Panc1 (cell line): ENCODE measurements around the gene SERTAD4. TPM values are rescaled to one million over a fixed set of nuclear protein-coding genes. Genes with fewer than 3 reads are reported as not detected.

ENCODE experiments used
- ATAC-seq: fragments of 200-7000 bp; cut with Tn5 transposase; 2 replicates; pipeline ENCODE4 v1.9.1; 2020; ENCODE audit warnings: mild to moderate bottlenecking, moderate library complexity
- BruUV-seq: library from RNA; stranded (reverse); fragments of 400-500 nt; replicated peaks from 2 replicates; lab custom pipeline; 2021; lab: Mats Ljungman, UMichigan
- CTCF ChIA-PET: fragments of 300-600 bp; sonication (Branson Sonifier 250); formaldehyde crosslinking; loops from one replicate; lab custom pipeline; 2022; ENCODE audit warnings: antibody characterized with exemption; lab: Charles Lee
- POLR2A ChIA-PET: fragments of 300-600 bp; sonication (Branson Sonifier 250); formaldehyde crosslinking; loops from one replicate; lab custom pipeline; 2022; ENCODE audit warnings: antibody characterized with exemption; lab: Charles Lee
- DNase-seq: peaks from one replicate; pipeline ENCODE4 v3.0.0-alpha.2; 2010; ENCODE audit warnings: low read depth, low spot score
- H3K27ac ChIP-seq: 2 replicates; pipeline ENCODE4 v1.5.1; 2011; ENCODE audit warnings: mild to moderate bottlenecking, low read length, inconsistent platforms
- H3K27me3 ChIP-seq: fragments of 200-500 bp; sonication (Bioruptor generic); 2 replicates; pipeline ENCODE4 v1.6.0; 2014; ENCODE audit warnings: low read length, inconsistent platforms; ENCODE audit not compliant: control insufficient read depth, insufficient read depth
- H3K36me3 ChIP-seq: fragments of 200-500 bp; sonication (Bioruptor generic); 2 replicates; pipeline ENCODE4 v1.5.1; 2014; ENCODE audit warnings: inconsistent platforms, mild to moderate bottlenecking, low read length, moderate library complexity; ENCODE audit not compliant: control insufficient read depth, insufficient read depth
- H3K4me1 ChIP-seq: 2 replicates; pipeline ENCODE4 v1.5.1; 2011; ENCODE audit warnings: inconsistent platforms, mild to moderate bottlenecking, low read length, moderate library complexity; ENCODE audit not compliant: control insufficient read depth, insufficient read depth
- H3K4me3 ChIP-seq, 2 experiments: 2 replicates each; pipeline ENCODE4 v1.5.1; 2011 to 2012; ENCODE audit warnings: low read depth in 2 of 2, low read length in 2 of 2, mild to moderate bottlenecking in 2 of 2, inconsistent platforms in 1 of 2, moderate library complexity in 1 of 2
- H3K9me3 ChIP-seq: fragments of 200-500 bp; sonication (Bioruptor generic); 2 replicates; pipeline ENCODE4 v1.5.1; 2014; ENCODE audit warnings: low read depth, mild to moderate bottlenecking, inconsistent platforms, low read length, moderate library complexity; ENCODE audit not compliant: control insufficient read depth, insufficient read depth
- POLR2AphosphoS5 ChIP-seq: IDR thresholded peaks from 2 replicates; pipeline ENCODE4 v1.6.1; 2012; ENCODE audit warnings: mild to moderate bottlenecking, low read depth, low read length, moderate library complexity
- SIN3A ChIP-seq: IDR thresholded peaks from 2 replicates; pipeline ENCODE4 v1.6.1; 2012; ENCODE audit warnings: low read depth, mild to moderate bottlenecking, low read length, moderate library complexity, borderline replicate concordance; ENCODE audit not compliant: insufficient read depth
- TCF7L2 ChIP-seq: IDR thresholded peaks from 2 replicates; pipeline ENCODE4 v1.6.1; 2011; ENCODE audit warnings: mild to moderate bottlenecking, low read depth, low read length, inconsistent platforms
- in situ Hi-C: cut with HindIII; loops from 2 replicates; pipeline ENCODE4 v1.10.0; 2016; ENCODE audit warnings: low sequenced_read_pairs, low pct_unique_long_range_greater_than_20kb
- intact Hi-C: fragments of 100-400 bp; cut with micrococcal nuclease; formaldehyde crosslinking; loops from one replicate; pipeline ENCODE4 v1.10.0; 2022; ENCODE audit not compliant: unreplicated experiment
- total RNA-seq: library from RNA; stranded (reverse); gene quantifications from one replicate; pipeline ENCODE4 v1.2.1, GENCODE V29; 2021; ENCODE audit not compliant: unreplicated experiment
- TF ChIP-seq, protein P1 (sequence below), 2 experiments: IDR thresholded peaks; 2 replicates each; pipeline ENCODE4 v1.6.1; 2011 to 2012; ENCODE audit warnings: low read depth in 2 of 2, control low read depth in 1 of 2, low read length in 1 of 2, mild to moderate bottlenecking in 1 of 2, moderate library complexity in 1 of 2; ENCODE audit not compliant: insufficient read depth in 1 of 2
- TF ChIP-seq, protein P2 (sequence below): fragments of 450-650 bp; IDR thresholded peaks from 2 replicates; pipeline ENCODE4 v1.5.1; 2017; ENCODE audit warnings: mild to moderate bottlenecking

Gene SERTAD4
- total RNA-seq, 1 experiment from 2014 or later = 0.31 TPM

DNA sequence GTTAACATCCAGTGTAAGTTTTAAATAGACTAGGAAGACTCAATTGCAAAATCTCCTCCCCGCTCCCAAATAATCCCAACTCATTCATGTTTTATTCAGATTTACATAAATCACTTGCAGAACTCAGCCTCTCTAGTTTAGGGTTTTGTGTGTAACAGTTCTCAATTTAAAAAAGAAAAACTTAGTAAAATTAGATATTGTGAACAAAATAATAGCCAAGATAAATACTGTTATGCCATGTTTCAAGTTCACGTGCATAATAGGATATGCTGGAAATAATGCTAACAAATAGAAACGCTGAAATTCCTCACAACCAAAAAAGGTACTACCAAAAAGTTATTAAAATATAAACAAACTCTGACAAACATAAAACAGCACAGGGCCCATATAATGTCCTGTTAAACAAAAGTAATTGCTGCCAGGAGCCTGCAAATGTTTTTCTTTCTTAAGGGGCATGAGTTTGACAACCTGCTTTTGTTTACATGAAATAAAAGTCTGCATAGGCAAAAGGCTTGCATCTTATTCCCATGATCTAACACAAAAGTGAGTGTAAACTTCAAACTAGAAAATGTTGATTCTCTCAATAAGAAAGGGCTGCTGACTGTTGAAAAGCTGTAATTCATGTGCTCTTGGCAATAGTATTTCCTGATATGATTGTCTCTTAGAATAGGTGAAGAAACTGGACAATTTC lies 2.9 kb downstream of the SERTAD4 start:
- Histone ChIP-seq H3K36me3 (no peaks in the 10 kb centered on the region), H3K9me3 (no peaks in the 10 kb centered on the region), H3K27me3 (peaks cover 31% of the 10 kb centered on the region), H3K4me3 (no peak overlapping the region), H3K4me1 (no peaks in the 10 kb centered on the region), H3K27ac (no peak overlapping the region)
- DNase-seq (no peak), ATAC-seq (no peak)
- in situ Hi-C loops (no loop called here), intact Hi-C loops (no loop called here)
- POLR2A ChIA-PET = no interaction called here
- TF ChIP-seq, protein P1, sequence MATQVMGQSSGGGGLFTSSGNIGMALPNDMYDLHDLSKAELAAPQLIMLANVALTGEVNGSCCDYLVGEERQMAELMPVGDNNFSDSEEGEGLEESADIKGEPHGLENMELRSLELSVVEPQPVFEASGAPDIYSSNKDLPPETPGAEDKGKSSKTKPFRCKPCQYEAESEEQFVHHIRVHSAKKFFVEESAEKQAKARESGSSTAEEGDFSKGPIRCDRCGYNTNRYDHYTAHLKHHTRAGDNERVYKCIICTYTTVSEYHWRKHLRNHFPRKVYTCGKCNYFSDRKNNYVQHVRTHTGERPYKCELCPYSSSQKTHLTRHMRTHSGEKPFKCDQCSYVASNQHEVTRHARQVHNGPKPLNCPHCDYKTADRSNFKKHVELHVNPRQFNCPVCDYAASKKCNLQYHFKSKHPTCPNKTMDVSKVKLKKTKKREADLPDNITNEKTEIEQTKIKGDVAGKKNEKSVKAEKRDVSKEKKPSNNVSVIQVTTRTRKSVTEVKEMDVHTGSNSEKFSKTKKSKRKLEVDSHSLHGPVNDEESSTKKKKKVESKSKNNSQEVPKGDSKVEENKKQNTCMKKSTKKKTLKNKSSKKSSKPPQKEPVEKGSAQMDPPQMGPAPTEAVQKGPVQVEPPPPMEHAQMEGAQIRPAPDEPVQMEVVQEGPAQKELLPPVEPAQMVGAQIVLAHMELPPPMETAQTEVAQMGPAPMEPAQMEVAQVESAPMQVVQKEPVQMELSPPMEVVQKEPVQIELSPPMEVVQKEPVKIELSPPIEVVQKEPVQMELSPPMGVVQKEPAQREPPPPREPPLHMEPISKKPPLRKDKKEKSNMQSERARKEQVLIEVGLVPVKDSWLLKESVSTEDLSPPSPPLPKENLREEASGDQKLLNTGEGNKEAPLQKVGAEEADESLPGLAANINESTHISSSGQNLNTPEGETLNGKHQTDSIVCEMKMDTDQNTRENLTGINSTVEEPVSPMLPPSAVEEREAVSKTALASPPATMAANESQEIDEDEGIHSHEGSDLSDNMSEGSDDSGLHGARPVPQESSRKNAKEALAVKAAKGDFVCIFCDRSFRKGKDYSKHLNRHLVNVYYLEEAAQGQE (IDR thresholded peaks at IDR 0.05; ENCODE audit: insufficient read depth in 1 of 2, low read depth in 2 of 2, low read length in 1 of 2) = no peak
- TF ChIP-seq TCF7L2 (no peak), POLR2AphosphoS5 (no peak), SIN3A (no peak)
- TF ChIP-seq, protein P2, sequence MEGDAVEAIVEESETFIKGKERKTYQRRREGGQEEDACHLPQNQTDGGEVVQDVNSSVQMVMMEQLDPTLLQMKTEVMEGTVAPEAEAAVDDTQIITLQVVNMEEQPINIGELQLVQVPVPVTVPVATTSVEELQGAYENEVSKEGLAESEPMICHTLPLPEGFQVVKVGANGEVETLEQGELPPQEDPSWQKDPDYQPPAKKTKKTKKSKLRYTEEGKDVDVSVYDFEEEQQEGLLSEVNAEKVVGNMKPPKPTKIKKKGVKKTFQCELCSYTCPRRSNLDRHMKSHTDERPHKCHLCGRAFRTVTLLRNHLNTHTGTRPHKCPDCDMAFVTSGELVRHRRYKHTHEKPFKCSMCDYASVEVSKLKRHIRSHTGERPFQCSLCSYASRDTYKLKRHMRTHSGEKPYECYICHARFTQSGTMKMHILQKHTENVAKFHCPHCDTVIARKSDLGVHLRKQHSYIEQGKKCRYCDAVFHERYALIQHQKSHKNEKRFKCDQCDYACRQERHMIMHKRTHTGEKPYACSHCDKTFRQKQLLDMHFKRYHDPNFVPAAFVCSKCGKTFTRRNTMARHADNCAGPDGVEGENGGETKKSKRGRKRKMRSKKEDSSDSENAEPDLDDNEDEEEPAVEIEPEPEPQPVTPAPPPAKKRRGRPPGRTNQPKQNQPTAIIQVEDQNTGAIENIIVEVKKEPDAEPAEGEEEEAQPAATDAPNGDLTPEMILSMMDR = no peak
- CTCF ChIA-PET = no interaction called here
- BruUV-seq = no TSS peak

DNA sequence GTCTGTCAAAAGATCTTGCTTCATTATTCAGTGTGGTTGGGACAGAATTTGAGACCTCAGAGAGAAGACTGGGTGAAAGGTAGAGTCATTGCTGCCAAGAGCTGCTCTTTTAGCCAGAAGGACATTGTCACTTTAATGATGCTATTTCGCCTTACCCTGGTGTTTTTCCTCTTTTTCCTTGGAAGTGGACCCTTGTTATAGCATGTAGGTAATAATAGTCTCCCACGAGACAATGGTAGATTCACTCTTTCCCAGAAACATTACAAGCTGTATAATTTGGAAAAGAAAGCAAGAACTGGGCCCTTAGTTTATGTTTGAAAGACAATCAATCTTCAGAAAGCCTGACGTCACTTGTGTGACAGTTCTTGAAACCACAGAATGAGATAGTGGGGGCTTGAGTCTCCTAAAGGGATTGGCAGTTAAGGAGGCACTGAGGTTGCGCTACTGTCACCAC lies 3.8 kb downstream of the SERTAD4 start:
- intact Hi-C loops = no loop called here
- no peak for ATAC-seq
- POLR2A ChIA-PET = no interaction called here
- Histone ChIP-seq H3K4me3 (no peak overlapping the region), H3K27ac (no peak overlapping the region), H3K4me1 (no peaks in the 10 kb centered on the region), H3K9me3 (no peaks in the 10 kb centered on the region), H3K36me3 (no peaks in the 10 kb centered on the region), H3K27me3 (peaks cover 22% of the 10 kb centered on the region)
- in situ Hi-C loops = no loop called here
- no TSS peak for BruUV-seq
- CTCF ChIA-PET = no interaction called here
- DNase-seq = no peak
- TF ChIP-seq TCF7L2 (no peak), POLR2AphosphoS5 (no peak), SIN3A (no peak)
- TF ChIP-seq, protein P1 (IDR thresholded peaks at IDR 0.05; ENCODE audit: insufficient read depth in 1 of 2, low read depth in 2 of 2, low read length in 1 of 2) = no peak
- TF ChIP-seq, protein P2 = no peak
